MM.1S (cell line): ENCODE results near the gene RUSC1.
"Not testable (repeated sequence)": the region's sequence is repeated elsewhere in the genome, so short reads cannot be mapped to it uniquely, and the experiment has no call there.

Experiments used
- DNase-seq: peaks from one replicate; pipeline ENCODE4 v3.0.0-alpha.2; 2015
- H2AFZ ChIP-seq: fragments of 300-600 bp; sonication (generic); 2 replicates; pipeline ENCODE4 v1.6.0; 2016; ENCODE audit warnings: antibody characterized with exemption, low read length
- H3F3A ChIP-seq: fragments of 300-600 bp; sonication (generic); 2 replicates; pipeline ENCODE4 v1.6.1; 2016; ENCODE audit warnings: mild to moderate bottlenecking, antibody characterized with exemption, low read length, moderate library complexity, mixed read lengths; ENCODE audit not compliant: insufficient read depth
- H3K27ac ChIP-seq: fragments of 300-600 bp; sonication (generic); 2 replicates; pipeline ENCODE4 v1.5.1; 2016; ENCODE audit warnings: mild to moderate bottlenecking, low read length
- H3K27me3 ChIP-seq: fragments of 300-600 bp; sonication (generic); replicated peaks from 2 replicates; pipeline ENCODE4 v1.6.0; 2016; ENCODE audit warnings: low read length; ENCODE audit not compliant: insufficient read depth
- H3K36me3 ChIP-seq: fragments of 300-600 bp; sonication (generic); replicated peaks from 2 replicates; pipeline ENCODE4 v1.6.1; 2016; ENCODE audit warnings: mild to moderate bottlenecking, low read length, mixed read lengths; ENCODE audit not compliant: insufficient read depth
- H3K4me1 ChIP-seq: fragments of 300-600 bp; sonication (generic); 2 replicates; pipeline ENCODE4 v1.6.1; 2016; ENCODE audit warnings: low read length, mixed read lengths
- H3K4me2 ChIP-seq: fragments of 300-600 bp; sonication (generic); 2 replicates; pipeline ENCODE4 v1.6.0; 2016; ENCODE audit warnings: low read depth, low read length
- H3K4me3 ChIP-seq: fragments of 300-600 bp; sonication (generic); 2 replicates; pipeline ENCODE4 v1.5.1; 2016; ENCODE audit warnings: low read length, mixed read lengths
- H3K79me2 ChIP-seq: fragments of 300-600 bp; sonication (generic); 2 replicates; pipeline ENCODE4 v1.6.1; 2016; ENCODE audit warnings: mixed run types, low read length, mixed read lengths
- H3K9ac ChIP-seq: fragments of 300-600 bp; sonication (generic); 2 replicates; pipeline ENCODE4 v1.6.1; 2016; ENCODE audit warnings: low read length, mixed read lengths
- H3K9me2 ChIP-seq: fragments of 300-600 bp; sonication (generic); replicated peaks from 2 replicates; pipeline ENCODE4 v1.6.1; 2016; ENCODE audit warnings: mild to moderate bottlenecking, low read length, mixed read lengths; ENCODE audit not compliant: insufficient read depth
- H3K9me3 ChIP-seq: fragments of 300-600 bp; sonication (generic); replicated peaks from 2 replicates; pipeline ENCODE4 v1.6.1; 2016; ENCODE audit warnings: mild to moderate bottlenecking, low read length, mixed read lengths; ENCODE audit not compliant: insufficient read depth
- H4K20me1 ChIP-seq: fragments of 300-600 bp; sonication (generic); 2 replicates; pipeline ENCODE4 v1.6.1; 2016; ENCODE audit warnings: mild to moderate bottlenecking, low read length, moderate library complexity, mixed read lengths; ENCODE audit not compliant: insufficient read depth
- CTCF ChIP-seq: fragments of 300-600 bp; sonication (generic); IDR thresholded peaks from 2 replicates; pipeline ENCODE4 v1.5.1; 2016; ENCODE audit warnings: antibody characterized with exemption, low read length, mixed read lengths
- EZH2 ChIP-seq: fragments of 300-600 bp; sonication (generic); optimal IDR thresholded peaks from 2 replicates; pipeline ENCODE3; 2017; ENCODE audit warnings: low read depth, mild to moderate bottlenecking, antibody characterized with exemption, low read length, mixed read lengths
- EZH2phosphoT487 ChIP-seq: fragments of 300-600 bp; sonication (generic); IDR thresholded peaks from 2 replicates; pipeline ENCODE4 v1.6.1; 2018; ENCODE audit warnings: antibody characterized with exemption, low read length

The RUSC1 gene

GRCh38 chr1:155287987-155288543, 32.6 kb upstream of the RUSC1 start:
- H2AFZ ChIP-seq, result no peak overlapping the region
- H3K27ac ChIP-seq, result no peak overlapping the region
- H3K4me1 ChIP-seq, result no peaks in the 10 kb centered on the region
- TF ChIP-seq CTCF (no peak), EZH2phosphoT487 (no peak), EZH2 (no peak)
- no peak overlapping the region for H3K4me2 ChIP-seq
- H3K27me3 ChIP-seq, result no peaks in the 10 kb centered on the region
- H3K79me2 ChIP-seq, result no peaks in the 10 kb centered on the region
- no peaks in the 10 kb centered on the region for H4K20me1 ChIP-seq
- H3K36me3 ChIP-seq, result no peaks in the 10 kb centered on the region
- H3K9me2 ChIP-seq, result no peaks in the 10 kb centered on the region
- H3K9me3 ChIP-seq, result no peaks in the 10 kb centered on the region
- H3K4me3 ChIP-seq, result no peak overlapping the region
- no peaks in the 10 kb centered on the region for H3F3A ChIP-seq
- H3K9ac ChIP-seq, result no peak overlapping the region
- DNase-seq, result no peak

GRCh38 chr1:155291006-155291405, 29.7 kb upstream of the RUSC1 start:
- H3F3A ChIP-seq, H3K9me2 ChIP-seq, H3K9me3 ChIP-seq, H3K4me1 ChIP-seq, H4K20me1 ChIP-seq, H3K27me3 ChIP-seq, H3K27ac ChIP-seq, H3K4me3 ChIP-seq, H3K9ac ChIP-seq, H3K79me2 ChIP-seq, H3K4me2 ChIP-seq, H3K36me3 ChIP-seq, H2AFZ ChIP-seq, DNase-seq: not testable (repeated sequence)

GRCh38 chr1:155293086-155293749, 27.5 kb upstream of the RUSC1 start:
- no peak for TF ChIP-seq EZH2
- TF ChIP-seq CTCF, result no peak
- TF ChIP-seq EZH2phosphoT487, result no peak

GRCh38 chr1:155294520-155295182, 26.0 kb upstream of the RUSC1 start:
- no peaks in the 10 kb centered on the region for H3K9me2 ChIP-seq
- H3K27me3 ChIP-seq, result 0 out of 2 replicates have a peak, but pooled peaks cover 6% of the 10 kb centered on the region
- no peaks in the 10 kb centered on the region for H3K9me3 ChIP-seq
- H3K27ac ChIP-seq, result no peak overlapping the region
- peaks cover 13% of the 10 kb centered on the region for H3F3A ChIP-seq
- no peak for DNase-seq
- no peaks in the 10 kb centered on the region for H3K36me3 ChIP-seq
- H3K79me2 ChIP-seq, result no peaks in the 10 kb centered on the region
- H3K4me2 ChIP-seq, result no peak overlapping the region
- TF ChIP-seq CTCF, result no peak
- TF ChIP-seq EZH2, result no peak
- no peak for TF ChIP-seq EZH2phosphoT487
- H3K9ac ChIP-seq, result no peak overlapping the region
- peaks cover 15% of the 10 kb centered on the region for H3K4me1 ChIP-seq
- no peak overlapping the region for H2AFZ ChIP-seq
- H3K4me3 ChIP-seq, result no peak overlapping the region
- no peaks in the 10 kb centered on the region for H4K20me1 ChIP-seq

More at GRCh38 chr1:155293086-155293749, 27.5 kb upstream of the RUSC1 start:
- Histone ChIP-seq H3K4me2 (no peak overlapping the region), H3K36me3 (no peaks in the 10 kb centered on the region), H3K4me1 (peaks cover 15% of the 10 kb centered on the region), H3F3A (peaks cover 13% of the 10 kb centered on the region), H3K27me3 (0 out of 2 replicates have a peak, but pooled peaks cover 6% of the 10 kb centered on the region), H3K4me3 (no peak overlapping the region), H3K9ac (no peak overlapping the region), H2AFZ (no peak overlapping the region), H3K27ac (no peak overlapping the region), H4K20me1 (no peaks in the 10 kb centered on the region), H3K79me2 (no peaks in the 10 kb centered on the region), H3K9me3 (no peaks in the 10 kb centered on the region), H3K9me2 (no peaks in the 10 kb centered on the region)
- DNase-seq, result no peak
